LNCaP clone FGC (cell line): ENCODE results near the gene GHITM.
A peak's percentile ranks its signal among the peaks of the same experiment; 100 is the strongest.
"Not testable (repeated sequence)": the region's sequence is repeated elsewhere in the genome, so short reads cannot be mapped to it uniquely, and the experiment has no call there.

ENCODE experiments used
- DNase-seq: peaks from one replicate; pipeline ENCODE4 v3.0.0-alpha.2; 2011; ENCODE audit warnings: low read depth
- H3K4me3 ChIP-seq: 2 replicates; pipeline ENCODE4 v1.5.1; 2011; ENCODE audit warnings: mild to moderate bottlenecking, low read depth, low read length, control low read depth
- CTCF ChIP-seq: IDR thresholded peaks from 2 replicates; pipeline ENCODE4 v1.5.1; 2012; ENCODE audit warnings: mild to moderate bottlenecking; ENCODE audit not compliant: control insufficient read depth, insufficient read depth; ENCODE audit errors: extremely low read depth

Gene GHITM

GRCh38 chr10:84139126-84140035, at the start of gene GHITM:
Gene GHITM, plus strand, starts transcription at chr10:84139509. Its CDS starts 1,992 bp downstream, at chr10:84141501.
- TF ChIP-seq CTCF = no peak; the same call in 1 of the 2 replicates
- peak within 1 kb of the TSS; percentile 99 for H3K4me3 ChIP-seq
- DNase-seq = peak; percentile 95

GRCh38 chr10:84095811-84096497, 43.4 kb upstream of the GHITM start:
- H3K4me3 ChIP-seq = no peak overlapping the region
- TF ChIP-seq CTCF = no peak

GRCh38 chr10:84097787-84098353, 41.4 kb upstream of the GHITM start:
- no peak for DNase-seq

More at GRCh38 chr10:84095811-84096497, 43.4 kb upstream of the GHITM start:
- DNase-seq = no peak

GRCh38 chr10:84098667-84099066, 40.6 kb upstream of the GHITM start:
- H3K4me3 ChIP-seq = no peak overlapping the region
- no peak for DNase-seq
- TF ChIP-seq CTCF = no peak

More at GRCh38 chr10:84097787-84098353, 41.4 kb upstream of the GHITM start:
- peak; percentile 65 for TF ChIP-seq CTCF
- H3K4me3 ChIP-seq = no peak overlapping the region

GRCh38 chr10:84101042-84101441, 38.3 kb upstream of the GHITM start:
- H3K4me3 ChIP-seq = no peak overlapping the region
- TF ChIP-seq CTCF = no peak
- no peak for DNase-seq

- no peak overlapping the region for H3K4me3 ChIP-seq
- no peak for TF ChIP-seq CTCF
- DNase-seq = no peak
Observed at GRCh38 chr10:84108797-84109196, 30.5 kb upstream of the GHITM start.

GRCh38 chr10:84109772-84110171, 29.5 kb upstream of the GHITM start:
- not testable (repeated sequence) for H3K4me3 ChIP-seq, DNase-seq

- H3K4me3 ChIP-seq, DNase-seq: not testable (repeated sequence)
Observed at GRCh38 chr10:84113468-84113867, 25.8 kb upstream of the GHITM start.
